Anterior cingulate cortex (tissue), 58 donors: ENCODE data around the gene LONRF3.
A peak's percentile ranks its signal among the peaks of the same experiment; 100 is the strongest.

Experiments
- DNase-seq, 58 donors: peaks; one replicate each; lab custom pipeline; 2025; lab: John Stamatoyannopoulos, UW

LONRF3 gene

DNA sequence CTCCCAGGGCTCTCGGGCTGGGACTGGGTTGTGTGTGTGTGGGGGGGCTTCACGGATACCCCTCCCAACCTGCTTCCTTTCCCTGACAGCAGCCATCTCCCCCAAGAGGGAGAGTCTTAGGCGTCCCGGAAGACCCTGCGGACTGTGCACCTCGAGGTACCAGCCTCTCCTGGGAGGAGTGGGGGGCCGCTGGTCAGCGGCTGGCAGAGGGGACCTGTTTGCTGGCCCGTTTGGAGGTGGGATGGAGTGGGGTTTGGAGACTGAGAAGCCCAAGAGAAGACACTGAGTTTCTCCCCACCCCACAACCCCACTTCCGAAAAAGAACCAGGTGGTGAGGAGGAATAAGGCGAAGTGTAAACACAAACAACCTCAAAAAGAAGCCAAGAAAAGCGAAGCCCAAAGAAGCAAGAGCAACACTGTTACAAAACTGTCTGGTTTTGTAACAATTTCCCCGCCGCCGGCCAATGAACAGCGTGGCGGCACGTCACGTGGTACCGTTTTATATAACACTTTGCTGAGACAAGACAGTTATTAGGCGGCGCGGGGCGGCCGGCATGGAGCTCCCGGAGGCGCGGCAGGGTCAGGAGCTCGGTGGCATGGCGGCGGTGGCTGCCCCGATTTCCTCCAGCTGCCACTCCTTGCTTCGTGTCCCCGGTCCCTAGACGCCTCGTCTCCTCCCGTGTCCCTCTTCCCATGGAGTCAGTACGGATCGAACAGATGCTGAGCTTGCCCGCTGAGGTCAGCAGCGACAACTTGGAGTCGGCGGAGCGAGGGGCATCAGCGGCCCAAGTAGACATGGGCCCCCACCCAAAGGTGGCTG, at the start of gene LONRF3:
Gene LONRF3, plus strand, starts transcription at position 531 of the 820 bp plus-strand sequence. Its CDS starts 163 bp downstream, at position 694.
- DNase-seq: peak in 55 of 58 donors; percentile 1 to 72 (median 31)

DNA sequence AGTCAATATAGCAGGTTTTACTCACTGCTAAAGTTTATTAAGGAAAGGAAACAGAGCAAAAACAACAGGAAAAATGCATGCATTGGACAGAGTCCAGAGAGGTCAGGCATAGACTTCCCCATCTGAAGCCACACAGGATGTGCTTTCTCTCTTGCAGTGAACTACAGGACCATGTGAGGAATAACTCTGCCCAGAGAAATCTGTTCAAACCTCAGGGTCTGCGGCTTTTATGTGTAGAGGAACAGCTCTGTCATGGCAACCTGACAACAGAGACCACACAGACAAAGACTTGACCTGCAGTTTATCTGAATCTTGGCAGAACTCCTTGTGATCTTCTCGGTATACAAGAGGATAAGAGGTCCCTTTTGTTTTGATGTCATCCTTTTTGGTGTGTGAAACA, 46.3 kb upstream of the LONRF3 start:
- no peak for DNase-seq

DNA sequence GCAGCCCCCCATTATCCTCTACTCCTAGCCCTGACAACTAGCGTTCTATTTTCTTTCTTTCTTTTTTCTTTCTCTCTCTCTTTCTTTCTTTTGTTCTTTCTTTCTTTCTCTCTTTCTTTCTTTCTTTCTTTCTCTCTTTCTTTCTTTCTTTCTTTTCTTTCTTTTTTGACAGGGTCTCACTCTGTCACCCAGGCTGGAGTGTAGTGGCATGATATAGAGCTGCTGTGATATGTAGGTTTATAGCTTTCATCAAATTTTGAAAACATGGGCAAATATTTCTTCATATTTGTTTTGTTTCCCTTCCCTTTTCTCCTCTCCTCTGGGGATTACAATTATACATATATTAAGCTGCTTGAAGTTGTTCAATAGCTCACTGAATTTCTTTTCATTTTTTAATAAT, 39.1 kb upstream of the LONRF3 start:
- DNase-seq: no peak

DNA sequence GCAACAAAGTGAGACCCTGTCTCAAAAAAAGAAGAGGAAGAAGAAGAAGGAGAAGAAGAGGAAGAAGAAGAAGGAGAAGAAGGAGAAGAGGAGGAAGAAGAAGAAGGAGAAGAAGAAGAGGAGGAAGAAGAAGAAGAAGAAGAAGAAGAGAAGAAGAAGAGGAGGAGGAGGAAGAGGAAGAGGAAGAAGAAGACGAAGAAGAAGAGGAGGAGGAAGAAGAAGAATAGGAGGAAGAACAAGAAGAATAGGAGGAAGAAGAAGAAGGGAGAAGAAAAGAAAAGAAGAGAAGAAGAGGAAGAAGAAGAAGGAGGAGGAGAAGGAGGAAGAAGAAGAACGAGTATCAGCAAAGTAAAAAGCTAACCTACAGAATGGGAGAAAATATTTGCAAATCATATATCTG, 33.3 kb upstream of the LONRF3 start:
- DNase-seq: no peak

DNA sequence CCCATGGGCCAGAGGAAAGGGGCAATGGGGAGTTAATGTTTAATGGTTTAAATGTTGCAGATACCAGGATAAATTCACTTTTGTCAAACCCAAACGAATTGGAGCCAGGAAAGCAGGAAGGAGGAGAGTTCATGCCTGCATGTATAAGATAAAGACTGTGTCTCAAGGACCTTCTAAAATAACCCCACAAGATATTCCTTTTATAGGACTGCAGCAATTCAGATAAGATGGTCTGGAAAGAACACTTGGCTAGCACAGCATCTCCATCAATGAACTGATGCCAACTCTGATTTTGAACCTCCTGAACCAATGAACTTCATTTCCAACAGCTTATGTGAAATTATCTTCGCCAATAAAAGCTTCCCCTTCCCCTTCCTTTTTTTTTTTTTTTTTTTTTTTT, 31.3 kb upstream of the LONRF3 start:
- no peak for DNase-seq

DNA sequence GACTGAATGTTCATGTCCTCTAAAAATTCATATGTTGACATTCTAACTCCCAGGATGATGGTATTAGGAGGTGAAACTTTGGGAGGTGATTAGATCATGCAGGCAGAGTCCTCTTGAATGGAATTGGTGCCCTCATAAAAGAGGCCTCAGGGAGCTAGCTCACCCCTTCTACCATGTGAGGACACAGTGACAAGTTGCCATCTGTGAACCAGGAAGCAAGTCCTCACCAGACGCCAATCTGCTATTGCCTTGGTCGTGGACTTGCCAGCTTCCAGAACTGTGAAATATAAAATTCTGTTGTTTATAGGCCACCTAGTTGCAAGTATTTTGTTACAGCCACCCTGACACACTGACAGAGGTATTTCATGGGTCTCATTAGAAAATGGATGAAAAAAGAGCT, 28.5 kb upstream of the LONRF3 start:
- no peak for DNase-seq

DNA sequence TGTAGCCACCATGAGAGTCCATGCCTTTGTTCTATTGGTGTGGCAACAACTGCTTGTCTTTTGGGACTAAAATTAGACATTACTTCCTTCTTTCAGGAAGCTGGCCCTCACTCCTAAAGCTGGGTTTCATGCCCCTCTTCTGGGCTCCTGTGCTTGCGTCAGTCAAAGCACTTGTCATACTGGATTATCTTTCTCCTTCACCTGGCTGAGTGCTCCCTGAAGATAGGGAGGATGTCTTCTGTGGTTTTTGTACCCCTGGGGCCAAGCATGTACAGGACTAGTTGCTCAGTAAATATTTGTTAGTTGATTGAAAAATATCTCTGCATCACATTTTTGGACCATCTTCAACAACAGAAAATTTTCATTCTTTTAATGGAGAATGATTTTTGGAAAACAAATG, 26.1 kb upstream of the LONRF3 start:
- no peak for DNase-seq

DNA sequence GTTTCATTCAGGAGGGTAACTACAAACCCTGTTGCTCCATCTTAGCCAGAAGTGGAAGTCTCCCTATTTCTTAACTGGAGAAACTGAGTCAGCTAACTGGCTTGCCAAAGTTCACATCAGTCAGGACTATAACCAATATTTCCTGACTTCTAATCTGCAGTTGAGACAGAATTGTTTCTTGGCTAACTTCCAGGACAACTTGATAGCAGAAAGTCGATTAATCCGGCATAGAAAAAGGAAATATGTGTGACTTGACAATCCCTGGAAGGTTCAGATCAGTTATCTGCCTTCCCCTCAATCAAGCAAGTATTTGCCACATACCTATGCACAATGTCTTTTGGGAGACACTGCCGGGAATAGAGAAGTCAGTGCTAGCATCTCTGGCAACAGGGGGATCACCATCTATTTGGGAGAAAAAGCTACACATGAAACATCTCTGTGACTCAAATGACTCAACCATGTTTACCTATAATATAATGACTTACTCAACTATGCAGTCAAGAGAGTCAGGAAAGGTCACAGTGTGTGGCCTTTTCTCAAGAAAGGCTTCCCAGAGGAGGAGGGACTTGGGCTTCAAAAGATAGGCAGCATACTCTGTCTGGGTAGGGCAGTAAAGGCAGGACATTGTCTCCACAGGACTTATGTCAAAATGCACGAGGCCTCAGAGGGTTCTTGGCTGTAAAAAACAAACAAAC, 12.4 kb upstream of the LONRF3 start:
- no peak for DNase-seq

DNA sequence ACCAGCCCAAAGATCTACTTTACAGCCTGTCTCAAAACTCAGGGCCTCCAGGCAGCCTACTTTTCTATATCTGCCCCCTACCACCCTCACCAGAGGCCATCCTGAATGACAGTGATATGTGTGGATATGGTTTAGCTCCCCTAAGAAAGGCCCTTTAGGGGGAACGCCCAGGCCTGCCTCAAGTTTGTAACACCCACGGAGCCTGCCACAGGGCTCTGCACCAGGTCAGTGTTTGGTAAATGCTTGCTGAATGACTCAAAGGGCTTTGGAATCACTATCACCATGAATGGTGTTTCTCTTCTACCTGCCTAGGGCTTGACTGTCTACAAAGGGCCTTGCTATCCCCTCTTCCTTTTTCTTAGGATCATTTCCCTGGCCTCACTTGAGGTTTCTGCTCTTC, 11.3 kb upstream of the LONRF3 start:
- no peak for DNase-seq

DNA sequence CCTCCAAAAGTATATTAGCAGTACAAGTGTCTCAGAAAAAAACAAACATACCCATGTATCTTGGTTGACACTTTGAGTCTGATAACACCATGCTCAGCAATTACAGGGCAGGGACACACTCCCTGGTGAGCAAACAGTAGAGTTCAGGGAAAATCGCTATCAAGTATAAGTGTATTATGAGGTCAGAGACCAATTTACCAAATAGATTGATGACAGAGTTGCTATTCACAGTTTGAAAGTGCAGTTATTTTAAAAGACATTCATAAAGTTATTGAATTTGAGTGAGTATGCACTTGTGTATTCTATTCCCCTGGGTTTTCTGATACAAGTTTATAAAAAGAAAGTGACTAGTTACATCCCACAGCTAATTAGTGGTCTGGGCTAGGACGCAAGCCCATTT, 10.2 kb upstream of the LONRF3 start:
- no peak for DNase-seq

DNA sequence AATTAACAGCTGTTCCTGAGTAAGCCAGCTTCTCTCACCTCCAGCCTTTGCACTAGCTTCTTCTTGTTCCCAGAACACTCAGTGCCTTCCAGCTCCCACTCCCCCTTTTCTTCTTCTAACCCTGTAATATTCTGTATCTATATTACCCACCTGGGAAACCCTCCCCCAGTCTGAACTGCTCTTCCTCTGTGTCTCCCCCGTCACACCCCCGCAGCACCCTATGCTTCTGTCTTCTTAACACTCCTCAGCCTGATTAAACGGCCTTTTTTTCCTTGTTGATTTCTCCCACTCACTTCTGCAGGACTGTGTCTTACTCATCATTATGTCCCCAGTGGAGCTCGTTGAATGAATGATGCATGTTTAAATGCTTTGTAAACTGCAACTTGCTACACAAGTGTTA, 9.0 kb upstream of the LONRF3 start:
- DNase-seq: peak in 1 of 58 donors; percentile 4

DNA sequence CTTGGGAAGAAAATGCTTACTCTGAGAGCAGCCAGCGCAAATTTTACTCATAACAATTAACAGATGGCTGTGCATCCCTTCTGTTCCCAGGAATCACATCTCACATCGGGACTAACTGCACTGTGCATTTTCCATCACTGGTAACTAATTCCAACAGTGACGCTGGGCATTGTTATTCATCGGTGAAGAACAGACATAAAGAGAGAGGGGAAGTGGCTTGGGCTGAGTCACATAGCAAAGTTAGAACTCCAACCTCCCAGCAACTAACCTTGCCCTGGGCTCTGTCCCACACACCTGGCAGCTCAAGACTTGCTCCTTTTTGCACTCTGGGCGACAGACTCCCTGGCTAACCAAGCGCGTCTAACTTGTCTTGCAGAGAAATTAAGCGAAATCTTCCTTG, 6.4 kb upstream of the LONRF3 start:
- DNase-seq: no peak

DNA sequence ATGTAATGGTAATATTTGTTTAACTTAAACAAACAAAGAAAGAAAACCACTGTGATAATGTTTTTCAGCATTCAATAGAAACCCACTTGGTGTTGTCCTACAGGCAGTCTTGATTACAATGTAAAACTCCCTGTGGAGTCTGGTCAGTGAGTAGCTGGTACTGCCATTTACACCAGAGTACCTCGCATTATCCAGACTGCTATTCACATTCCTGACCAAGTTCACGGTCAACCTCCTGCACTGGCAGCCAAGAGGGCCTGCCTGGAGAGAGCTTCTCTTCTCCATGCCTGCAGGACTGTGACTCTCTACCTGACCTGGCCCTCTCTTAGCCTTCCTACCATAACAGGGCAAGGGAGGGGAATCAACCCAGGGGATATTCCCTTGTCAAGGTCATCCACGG, 2.9 kb upstream of the LONRF3 start:
- no peak for DNase-seq

DNA sequence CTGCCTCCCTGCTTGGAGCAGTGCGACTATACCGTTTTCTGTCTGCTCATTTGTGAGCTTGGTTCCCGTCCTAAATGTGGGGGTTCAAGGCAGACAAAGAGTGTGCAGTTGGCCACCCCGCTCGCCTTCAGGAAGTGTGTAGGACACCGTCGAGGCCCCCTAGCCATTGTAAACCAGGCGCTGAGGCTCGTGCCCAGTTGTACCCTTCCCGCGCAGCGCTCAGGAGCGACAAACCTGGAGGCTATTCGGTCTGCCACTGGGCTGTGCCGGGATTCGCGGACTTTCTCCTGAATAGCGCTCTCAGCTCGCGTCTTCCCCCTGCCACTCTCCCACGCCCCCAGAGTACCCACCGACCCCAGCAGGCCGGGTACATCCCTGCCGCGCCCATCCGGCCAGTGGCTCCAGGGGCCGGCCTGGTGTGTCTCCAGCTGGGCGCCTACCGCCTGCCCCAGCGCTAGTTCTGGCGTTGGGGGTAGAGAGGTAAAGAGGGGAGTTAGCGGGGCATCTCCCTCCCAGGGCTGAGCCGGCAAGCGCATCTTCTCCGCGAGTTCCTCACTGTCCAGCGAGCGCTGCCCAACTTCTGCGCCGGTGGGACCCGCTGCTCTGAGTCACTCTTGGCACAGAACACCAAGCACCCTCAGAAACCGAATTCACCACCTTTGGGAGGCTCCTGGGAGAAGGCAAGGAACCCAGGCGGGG, 880 bp upstream of the LONRF3 start:
- peak in 1 of 58 donors; percentile 23 for DNase-seq

DNA sequence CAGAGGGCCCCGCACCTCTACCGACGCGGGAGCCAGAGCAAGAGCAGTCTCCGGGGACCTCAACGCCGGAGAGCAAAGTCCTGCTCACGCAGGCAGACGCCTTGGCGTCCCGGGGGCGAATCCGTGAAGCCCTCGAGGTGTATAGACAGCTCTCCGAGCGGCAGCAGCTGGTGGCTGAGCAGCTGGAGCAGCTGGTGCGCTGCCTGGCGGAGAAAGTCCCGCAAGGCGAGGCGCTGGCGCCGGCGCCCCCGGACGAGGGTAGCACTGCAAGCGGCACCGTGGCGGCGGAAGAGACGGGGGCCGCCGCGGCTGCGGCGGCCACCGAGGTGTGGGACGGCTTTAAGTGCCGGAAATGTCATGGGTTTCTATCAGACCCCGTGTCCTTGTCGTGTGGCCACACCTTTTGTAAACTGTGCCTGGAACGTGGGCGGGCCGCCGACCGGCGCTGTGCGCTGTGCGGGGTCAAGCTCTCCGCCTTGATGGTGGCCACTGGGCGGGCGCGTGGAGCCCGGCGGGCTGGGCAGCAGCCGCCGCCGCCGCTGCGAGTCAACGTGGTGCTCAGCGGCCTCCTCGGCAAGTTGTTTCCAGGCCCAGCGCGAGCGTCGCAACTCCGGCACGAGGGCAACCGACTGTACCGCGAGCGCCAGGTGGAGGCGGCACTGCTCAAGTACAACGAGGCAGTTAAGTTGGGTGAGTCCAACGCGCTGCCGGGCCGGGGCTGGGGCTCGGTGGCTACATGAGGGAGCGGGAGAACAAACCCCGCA, 672 bp downstream of the LONRF3 start:
- peak in 5 of 58 donors; percentile 1 to 20 (median 7) for DNase-seq

DNA sequence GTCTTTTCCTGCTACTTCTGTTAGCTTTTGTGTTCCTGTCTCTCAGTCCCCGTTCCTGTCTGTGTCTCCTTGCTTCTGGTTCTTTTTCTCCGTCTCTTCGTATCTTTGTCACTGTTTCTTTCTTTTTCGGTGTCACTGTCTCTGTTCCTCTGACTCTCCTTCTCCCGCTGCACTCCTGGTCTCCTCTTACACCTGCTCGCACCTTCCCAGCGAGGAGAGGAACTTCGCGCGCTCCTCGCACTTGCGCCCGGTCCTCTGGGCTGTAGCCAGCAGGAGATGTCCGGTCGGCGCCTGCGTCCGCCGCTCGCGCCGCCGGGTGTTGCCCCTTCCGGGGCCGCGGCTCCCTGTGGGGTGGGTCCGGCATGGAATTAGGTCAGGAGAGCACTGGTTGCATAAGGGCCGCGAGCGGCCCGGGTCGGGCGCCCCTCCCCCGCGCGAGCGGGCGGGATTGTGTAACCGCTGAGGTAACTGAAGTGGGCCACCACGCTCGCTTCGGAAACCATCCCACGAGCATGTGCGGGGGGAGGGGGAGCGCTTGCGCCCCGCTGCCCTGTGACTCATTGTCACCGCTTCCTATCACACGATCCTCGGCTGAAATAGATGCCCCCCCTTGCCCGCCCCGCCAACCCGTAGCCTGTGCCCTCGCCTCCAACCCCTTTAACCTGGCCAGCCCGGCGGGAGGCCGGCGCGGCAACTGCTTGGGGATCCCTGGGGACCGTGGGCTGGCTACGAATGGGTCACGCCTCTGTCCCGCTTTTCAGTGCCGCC, 1.6 kb downstream of the LONRF3 start:
- peak in 38 of 58 donors; percentile 0 to 58 (median 12) for DNase-seq

DNA sequence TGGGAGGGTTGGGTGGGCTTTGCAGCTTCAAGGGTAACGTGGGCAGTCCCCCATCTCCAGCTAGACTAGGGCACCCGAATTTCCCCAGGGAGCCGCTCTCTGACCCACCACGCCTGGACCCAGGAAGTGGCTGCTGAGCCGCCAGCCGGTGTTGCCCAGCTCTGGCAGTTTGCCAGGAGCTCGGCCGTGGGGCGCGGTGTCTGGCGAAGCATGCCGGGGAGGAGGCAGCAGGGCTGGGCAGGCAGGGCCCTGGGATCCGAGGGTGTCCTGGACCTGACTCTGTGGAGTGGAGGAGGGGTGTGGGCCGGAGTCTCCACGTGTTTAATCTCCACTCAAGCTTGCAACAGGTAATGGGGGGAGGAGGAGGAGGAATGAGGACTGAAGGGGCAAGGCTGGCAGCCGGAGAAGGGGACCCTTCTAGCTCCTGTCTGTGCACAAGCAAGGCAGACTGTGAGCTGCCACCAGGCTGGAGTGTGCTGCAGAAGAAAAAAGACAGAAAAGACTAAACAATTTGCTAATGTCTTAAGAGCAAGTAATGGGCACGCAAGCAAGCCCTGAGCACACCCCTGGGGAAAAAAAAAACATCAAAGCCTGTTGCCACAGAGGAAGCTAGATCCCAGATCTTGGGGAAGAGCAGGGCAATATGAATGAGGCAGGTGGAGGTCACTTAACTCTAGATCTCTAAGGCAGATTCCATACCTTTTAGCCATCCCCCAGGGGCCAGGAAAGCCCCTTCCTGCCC, 2.4 kb downstream of the LONRF3 start:
- DNase-seq: peak in 16 of 58 donors; percentile 0 to 48 (median 6)

DNA sequence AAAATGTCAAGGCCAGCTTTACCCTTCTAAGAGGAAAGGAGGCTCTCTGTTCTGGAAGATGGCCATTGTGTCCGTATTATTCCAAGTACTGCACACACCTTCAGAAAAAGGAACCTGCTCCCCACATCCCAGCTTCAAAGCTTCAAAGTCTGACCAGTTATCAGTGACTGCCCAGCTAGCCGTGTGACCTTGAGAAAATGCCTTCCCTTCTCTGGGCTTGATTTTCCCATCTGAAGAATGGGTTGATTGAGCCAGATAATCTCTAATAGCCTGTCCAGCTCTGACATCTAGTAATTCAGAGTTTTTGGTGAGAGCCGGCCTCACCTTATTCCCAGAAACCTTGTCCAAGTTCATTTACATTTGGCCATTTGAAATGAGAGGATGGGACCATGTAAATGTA, 3.0 kb downstream of the LONRF3 start:
- no peak for DNase-seq

DNA sequence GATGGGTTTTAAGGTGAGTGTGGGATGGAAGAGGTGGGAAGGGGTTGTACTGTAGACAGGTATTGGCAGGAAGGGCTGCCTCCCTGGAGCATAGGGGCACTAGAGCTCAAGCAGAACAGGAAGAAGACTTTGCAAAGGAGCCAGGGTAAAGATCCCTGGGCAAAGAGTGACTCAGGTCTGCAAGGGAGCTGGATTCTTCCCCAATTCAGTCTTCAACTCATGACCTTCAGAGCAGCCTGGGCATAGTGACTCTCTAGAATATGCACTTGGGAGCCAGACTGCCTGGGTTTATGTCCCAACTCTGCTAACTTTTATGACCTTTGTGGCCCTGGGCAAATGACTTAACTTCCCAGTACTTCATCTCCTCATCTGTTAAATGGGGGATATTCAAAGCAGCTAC, 4.0 kb downstream of the LONRF3 start:
- no peak for DNase-seq
